Measurements from ENCODE around the gene NBPF14. TPM values are rescaled to one million over a fixed set of nuclear protein-coding genes. Genes with fewer than 3 reads are reported as not detected.
"Not testable (repeated sequence)": the region's sequence is repeated elsewhere in the genome, so short reads cannot be mapped to it uniquely, and the experiment has no call there.

Gene NBPF14
- 4.8 TPM for total RNA-seq
- long read RNA-seq, partial matches to known transcripts: 0 of 2 reads
- long read RNA-seq, other reads (novel, unspliced or antisense): 2 of 2 reads

GRCh38 chr1:148595911-148596310 lies at the start of gene NBPF14:
Gene NBPF14 (minus strand): TSS chr1:148596011. CDS start chr1:148595717, 294 bp downstream.
- ATAC-seq (ENCODE audit: poor library complexity); DNase-seq; intact Hi-C loops (cut with DNase I): not testable (repeated sequence)

- intact Hi-C loops (cut with DNase I); ATAC-seq (ENCODE audit: poor library complexity): not testable (repeated sequence)
- DNase-seq: peak; percentile 57
Observed at GRCh38 chr1:148625451-148625850, 29.6 kb upstream of the NBPF14 start.

- intact Hi-C loops (cut with DNase I); DNase-seq; ATAC-seq (ENCODE audit: poor library complexity): not testable (repeated sequence)
Observed at GRCh38 chr1:148618216-148618615, 22.4 kb upstream of the NBPF14 start.

GRCh38 chr1:148605266-148605665 lies 9.5 kb upstream of the NBPF14 start:
- intact Hi-C loops (cut with DNase I); DNase-seq; ATAC-seq (ENCODE audit: poor library complexity): not testable (repeated sequence)

GRCh38 chr1:148595360-148595759 lies 451 bp downstream of the NBPF14 start:
- DNase-seq; intact Hi-C loops (cut with DNase I); ATAC-seq (ENCODE audit: poor library complexity): not testable (repeated sequence)

- ATAC-seq (ENCODE audit: poor library complexity); DNase-seq; intact Hi-C loops (cut with DNase I): not testable (repeated sequence)
Observed at GRCh38 chr1:148591098-148591497, 4.7 kb downstream of the NBPF14 start.

GRCh38 chr1:148532158-148532557 lies 63.7 kb downstream of the NBPF14 start:
- DNase-seq; intact Hi-C loops (cut with DNase I); ATAC-seq (ENCODE audit: poor library complexity): not testable (repeated sequence)

- peak; percentile 37 for DNase-seq
- intact Hi-C loops (cut with DNase I); ATAC-seq (ENCODE audit: poor library complexity): not testable (repeated sequence)
Observed at GRCh38 chr1:148529101-148529567, 66.7 kb downstream of the NBPF14 start.

GRCh38 chr1:148528591-148528990 lies 67.2 kb downstream of the NBPF14 start:
- intact Hi-C loops (cut with DNase I); DNase-seq; ATAC-seq (ENCODE audit: poor library complexity): not testable (repeated sequence)

- intact Hi-C loops (cut with DNase I); DNase-seq; ATAC-seq (ENCODE audit: poor library complexity): not testable (repeated sequence)
Observed at GRCh38 chr1:148526587-148526986, 69.2 kb downstream of the NBPF14 start.

GRCh38 chr1:148523205-148524144 lies 72.3 kb downstream of the NBPF14 start:
- intact Hi-C loops (cut with DNase I); DNase-seq: not testable (repeated sequence)
- ATAC-seq (ENCODE audit: poor library complexity): peak; percentile 6

GRCh38 chr1:148522561-148523204 lies 73.1 kb downstream of the NBPF14 start:
- ATAC-seq (ENCODE audit: poor library complexity): peak; percentile 93
- DNase-seq: peak; percentile 84
- intact Hi-C loops (cut with DNase I): not testable (repeated sequence)

GRCh38 chr1:148522072-148522471 lies 73.7 kb downstream of the NBPF14 start:
- ATAC-seq (ENCODE audit: poor library complexity) (peak; percentile 93), DNase-seq (peak; percentile 89)
- intact Hi-C loops (cut with DNase I): not testable (repeated sequence)

- intact Hi-C loops (cut with DNase I); DNase-seq; ATAC-seq (ENCODE audit: poor library complexity): not testable (repeated sequence)
Observed at GRCh38 chr1:148514310-148514709, 81.5 kb downstream of the NBPF14 start.

GRCh38 chr1:148512571-148513184 lies 83.1 kb downstream of the NBPF14 start:
- intact Hi-C loops (cut with DNase I); ATAC-seq (ENCODE audit: poor library complexity); DNase-seq: not testable (repeated sequence)

- intact Hi-C loops (cut with DNase I); ATAC-seq (ENCODE audit: poor library complexity); DNase-seq: not testable (repeated sequence)
Observed at GRCh38 chr1:148493933-148494332, 101.9 kb downstream of the NBPF14 start.

- DNase-seq; ATAC-seq (ENCODE audit: poor library complexity); intact Hi-C loops (cut with DNase I): not testable (repeated sequence)
Observed at GRCh38 chr1:148483029-148483428, 112.8 kb downstream of the NBPF14 start, which contains the start of gene PPIAL4G. Gene PPIAL4G (minus strand): TSS chr1:148483302. CDS start chr1:148483252, 50 bp downstream.

Data from Right ventricle myocardium superior (tissue), 1 donor.